WTC11 (cell line): ENCODE measurements around the gene TRAF3IP1. TPM values are rescaled to one million over a fixed set of nuclear protein-coding genes. Genes with fewer than 3 reads are reported as not detected.

ENCODE experiments used
- ATAC-seq: fragments of 200-7000 bp; cut with Tn5 transposase; 2 replicates; pipeline ENCODE4 v1.10.0; 2021; ENCODE audit warnings: mild to moderate bottlenecking, moderate library complexity
- CTCF ChIA-PET: fragments of 300-600 bp; sonication (Branson Sonifier 250); formaldehyde crosslinking; loops from one replicate; lab custom pipeline; 2021; ENCODE audit warnings: antibody characterized with exemption; lab: Charles Lee
- POLR2A ChIA-PET: fragments of 350-600 bp; sonication (Branson Sonifier 250); formaldehyde crosslinking; loops from one replicate; lab custom pipeline; 2021; ENCODE audit warnings: antibody characterized with exemption; lab: Charles Lee
- DNase-seq: peaks from one replicate; pipeline ENCODE4 v3.0.0; 2021; ENCODE audit warnings: low spot score
- H3K27ac Mint-ChIP-seq: 2 replicates; pipeline ENCODE4 v1.8.0; 2021; ENCODE audit warnings: mixed read lengths
- H3K27me3 Mint-ChIP-seq: 2 replicates; pipeline ENCODE4 v1.8.0; 2021; ENCODE audit warnings: low read depth, mild to moderate bottlenecking, moderate library complexity, mixed read lengths
- H3K36me3 Mint-ChIP-seq: 2 replicates; pipeline ENCODE4 v1.8.0; 2021; ENCODE audit warnings: mixed read lengths
- H3K4me1 Mint-ChIP-seq: 2 replicates; pipeline ENCODE4 v1.8.0; 2022; ENCODE audit warnings: mixed read lengths
- H3K4me3 Mint-ChIP-seq: 2 replicates; pipeline ENCODE4 v1.8.0; 2021; ENCODE audit warnings: mild to moderate bottlenecking, moderate library complexity, mixed read lengths
- H3K9me3 Mint-ChIP-seq: 2 replicates; pipeline ENCODE4 v1.8.0; 2021; ENCODE audit warnings: mixed read lengths
- CBFB ChIP-seq: sonication (generic); formaldehyde crosslinking; IDR thresholded peaks from 2 replicates; pipeline ENCODE4 v1.8.1; 2022; ENCODE audit warnings: mild to moderate bottlenecking, low read depth, missing genetic modification reagents
- CDX4 ChIP-seq: fragments of 250-450 bp; sonication (Bioruptor Pico); IDR thresholded peaks from 2 replicates; pipeline ENCODE4 v1.9.0; 2021; ENCODE audit warnings: moderate library complexity, mild to moderate bottlenecking, inconsistent platforms, borderline replicate concordance
- E2F1 ChIP-seq: sonication (generic); formaldehyde crosslinking; IDR thresholded peaks from 2 replicates; pipeline ENCODE4 v1.8.0; 2022; ENCODE audit warnings: mild to moderate bottlenecking, missing genetic modification reagents
- E2F4 ChIP-seq: sonication (generic); formaldehyde crosslinking; IDR thresholded peaks from 2 replicates; pipeline ENCODE4 v1.8.1; 2022; ENCODE audit warnings: low read depth, mild to moderate bottlenecking, moderate library complexity, missing genetic modification reagents, borderline replicate concordance
- FOXK1 ChIP-seq: sonication (generic); formaldehyde crosslinking; IDR thresholded peaks from 2 replicates; pipeline ENCODE4 v1.8.0; 2022; ENCODE audit warnings: mild to moderate bottlenecking, moderate library complexity, missing genetic modification reagents
- GRHL2 ChIP-seq: fragments of 250-450 bp; sonication (Bioruptor Pico); IDR thresholded peaks from 2 replicates; pipeline ENCODE4 v1.8.0; 2022; ENCODE audit warnings: mild to moderate bottlenecking, moderate library complexity; ENCODE audit not compliant: insufficient replicate concordance, severe bottlenecking
- GTF2I ChIP-seq: fragments of 250-450 bp; sonication (Bioruptor Pico); conservative IDR thresholded peaks from 2 replicates; pipeline ENCODE4 v1.4.0; 2021; ENCODE audit warnings: mild to moderate bottlenecking
- NFATC4 ChIP-seq: fragments of 250-450 bp; sonication (Bioruptor Pico); IDR thresholded peaks from 2 replicates; pipeline ENCODE4 v1.9.0; 2021; ENCODE audit warnings: mild to moderate bottlenecking
- NFYB ChIP-seq: sonication (generic); formaldehyde crosslinking; conservative IDR thresholded peaks from 2 replicates; pipeline ENCODE4 v1.8.0; 2022; ENCODE audit warnings: low read depth, missing genetic modification reagents
- SMAD3 ChIP-seq: sonication (generic); formaldehyde crosslinking; IDR thresholded peaks from 2 replicates; pipeline ENCODE4 v1.8.0; 2022; ENCODE audit warnings: missing genetic modification reagents, mild to moderate bottlenecking, borderline replicate concordance
- TEAD1 ChIP-seq: sonication (generic); formaldehyde crosslinking; IDR thresholded peaks from 2 replicates; pipeline ENCODE4 v1.8.0; 2022; ENCODE audit warnings: mild to moderate bottlenecking, missing genetic modification reagents
- ZMAT4 ChIP-seq: fragments of 250-450 bp; sonication (Bioruptor Pico); IDR thresholded peaks from 2 replicates; pipeline ENCODE4 v1.9.0; 2021; ENCODE audit warnings: mild to moderate bottlenecking
- ZNF138 ChIP-seq: sonication (generic); formaldehyde crosslinking; conservative IDR thresholded peaks from 2 replicates; pipeline ENCODE4 v1.8.1; 2022; ENCODE audit warnings: mild to moderate bottlenecking, moderate library complexity, missing genetic modification reagents
- ZNF416 ChIP-seq: fragments of 250-450 bp; sonication (Bioruptor Pico); IDR thresholded peaks from 2 replicates; pipeline ENCODE4 v1.9.0; 2021; ENCODE audit warnings: mild to moderate bottlenecking, inconsistent platforms
- ZNF423 ChIP-seq: fragments of 250-450 bp; sonication (Bioruptor Pico); IDR thresholded peaks from 2 replicates; pipeline ENCODE4 v2.1.2; 2022; ENCODE audit warnings: mild to moderate bottlenecking, moderate library complexity
- ZNF671 ChIP-seq: fragments of 250-450 bp; sonication (Bioruptor Pico); IDR thresholded peaks from 2 replicates; pipeline ENCODE4 v1.8.0; 2021; ENCODE audit warnings: mild to moderate bottlenecking
- total RNA-seq: library from RNA; stranded (reverse); gene quantifications from 3 replicates; pipeline ENCODE4 v1.2.3, GENCODE V29; 2021
- TF ChIP-seq, protein P1 (sequence below): sonication (generic); formaldehyde crosslinking; IDR thresholded peaks from 2 replicates; pipeline ENCODE4 v1.8.0; 2022; ENCODE audit warnings: mild to moderate bottlenecking, missing genetic modification reagents
- TF ChIP-seq, protein P2 (sequence below): sonication (generic); formaldehyde crosslinking; IDR thresholded peaks from 2 replicates; pipeline ENCODE4 v1.8.1; 2023; ENCODE audit warnings: mild to moderate bottlenecking, missing genetic modification reagents, borderline replicate concordance
- TF ChIP-seq, protein P3 (sequence below): sonication (generic); formaldehyde crosslinking; IDR thresholded peaks from 2 replicates; pipeline ENCODE4 v1.8.0; 2022; ENCODE audit warnings: mild to moderate bottlenecking, missing genetic modification reagents

TRAF3IP1 gene
- total RNA-seq, 1 experiment from 2014 or later = 18.7 TPM

DNA sequence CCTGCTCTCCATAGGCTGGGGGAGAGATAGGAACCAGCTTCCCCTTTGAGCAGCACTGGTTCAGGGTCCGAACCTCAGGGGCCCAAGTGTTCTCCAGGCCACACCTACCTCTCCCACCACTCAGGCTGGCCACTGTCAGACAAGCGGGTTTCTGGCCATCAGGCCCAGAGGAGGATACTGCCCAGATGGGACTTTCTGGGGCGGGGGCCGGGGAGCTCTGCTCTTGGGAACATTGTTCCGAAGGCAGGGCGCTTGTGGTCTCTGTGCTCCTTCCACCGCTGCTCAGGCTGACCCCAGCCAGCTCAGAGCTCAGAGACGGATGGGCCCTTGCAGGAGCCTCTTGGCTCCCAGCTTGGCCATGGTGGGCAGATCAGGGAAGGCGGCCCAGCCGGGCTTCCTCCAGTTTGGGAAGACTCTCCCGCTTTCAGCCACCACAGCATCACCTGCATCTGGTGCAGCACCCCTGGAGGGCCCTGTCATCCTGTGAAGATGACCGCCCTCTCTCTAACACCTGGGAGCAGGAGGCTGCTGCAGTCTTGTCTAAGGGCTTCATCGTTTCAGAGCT lies 5.2 kb upstream of the TRAF3IP1 start:
- Mint-ChIP-seq H3K4me1 (0 out of 2 replicates have a peak, but pooled peaks cover 3% of the 10 kb centered on the region), H3K4me3 (no peak overlapping the region), H3K27me3 (peaks cover 16% of the 10 kb centered on the region), H3K27ac (no peak overlapping the region), H3K36me3 (no peaks in the 10 kb centered on the region), H3K9me3 (no peaks in the 10 kb centered on the region)
- ChIA-PET CTCF (interaction anchor here (0.6 kb wide), 1 partner anchor 13 kb away, joined by 3 read pairs; no protein-coding TSS in a partner anchor), POLR2A (no interaction called here)
- no peak for DNase-seq
- no peak for TF ChIP-seq SMAD3 (CRISPR knock-in tag)
- TF ChIP-seq CDX4 (CRISPR knock-in tag) = no peak
- no peak for TF ChIP-seq GTF2I (CRISPR knock-in tag)
- TF ChIP-seq ZMAT4 = no peak
- no peak for TF ChIP-seq E2F4
- TF ChIP-seq, protein P1, sequence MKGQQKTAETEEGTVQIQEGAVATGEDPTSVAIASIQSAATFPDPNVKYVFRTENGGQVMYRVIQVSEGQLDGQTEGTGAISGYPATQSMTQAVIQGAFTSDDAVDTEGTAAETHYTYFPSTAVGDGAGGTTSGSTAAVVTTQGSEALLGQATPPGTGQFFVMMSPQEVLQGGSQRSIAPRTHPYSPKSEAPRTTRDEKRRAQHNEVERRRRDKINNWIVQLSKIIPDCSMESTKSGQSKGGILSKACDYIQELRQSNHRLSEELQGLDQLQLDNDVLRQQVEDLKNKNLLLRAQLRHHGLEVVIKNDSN (CRISPR knock-in tag) = no peak
- no peak for TF ChIP-seq ZNF423
- no peak for TF ChIP-seq TEAD1 (CRISPR knock-in tag)
- TF ChIP-seq, protein P2, sequence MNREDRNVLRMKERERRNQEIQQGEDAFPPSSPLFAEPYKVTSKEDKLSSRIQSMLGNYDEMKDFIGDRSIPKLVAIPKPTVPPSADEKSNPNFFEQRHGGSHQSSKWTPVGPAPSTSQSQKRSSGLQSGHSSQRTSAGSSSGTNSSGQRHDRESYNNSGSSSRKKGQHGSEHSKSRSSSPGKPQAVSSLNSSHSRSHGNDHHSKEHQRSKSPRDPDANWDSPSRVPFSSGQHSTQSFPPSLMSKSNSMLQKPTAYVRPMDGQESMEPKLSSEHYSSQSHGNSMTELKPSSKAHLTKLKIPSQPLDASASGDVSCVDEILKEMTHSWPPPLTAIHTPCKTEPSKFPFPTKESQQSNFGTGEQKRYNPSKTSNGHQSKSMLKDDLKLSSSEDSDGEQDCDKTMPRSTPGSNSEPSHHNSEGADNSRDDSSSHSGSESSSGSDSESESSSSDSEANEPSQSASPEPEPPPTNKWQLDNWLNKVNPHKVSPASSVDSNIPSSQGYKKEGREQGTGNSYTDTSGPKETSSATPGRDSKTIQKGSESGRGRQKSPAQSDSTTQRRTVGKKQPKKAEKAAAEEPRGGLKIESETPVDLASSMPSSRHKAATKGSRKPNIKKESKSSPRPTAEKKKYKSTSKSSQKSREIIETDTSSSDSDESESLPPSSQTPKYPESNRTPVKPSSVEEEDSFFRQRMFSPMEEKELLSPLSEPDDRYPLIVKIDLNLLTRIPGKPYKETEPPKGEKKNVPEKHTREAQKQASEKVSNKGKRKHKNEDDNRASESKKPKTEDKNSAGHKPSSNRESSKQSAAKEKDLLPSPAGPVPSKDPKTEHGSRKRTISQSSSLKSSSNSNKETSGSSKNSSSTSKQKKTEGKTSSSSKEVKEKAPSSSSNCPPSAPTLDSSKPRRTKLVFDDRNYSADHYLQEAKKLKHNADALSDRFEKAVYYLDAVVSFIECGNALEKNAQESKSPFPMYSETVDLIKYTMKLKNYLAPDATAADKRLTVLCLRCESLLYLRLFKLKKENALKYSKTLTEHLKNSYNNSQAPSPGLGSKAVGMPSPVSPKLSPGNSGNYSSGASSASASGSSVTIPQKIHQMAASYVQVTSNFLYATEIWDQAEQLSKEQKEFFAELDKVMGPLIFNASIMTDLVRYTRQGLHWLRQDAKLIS (CRISPR knock-in tag) = no peak
- TF ChIP-seq ZNF138 (CRISPR knock-in tag) = no peak
- no peak for TF ChIP-seq GRHL2 (CRISPR knock-in tag)
- ATAC-seq = no peak

DNA sequence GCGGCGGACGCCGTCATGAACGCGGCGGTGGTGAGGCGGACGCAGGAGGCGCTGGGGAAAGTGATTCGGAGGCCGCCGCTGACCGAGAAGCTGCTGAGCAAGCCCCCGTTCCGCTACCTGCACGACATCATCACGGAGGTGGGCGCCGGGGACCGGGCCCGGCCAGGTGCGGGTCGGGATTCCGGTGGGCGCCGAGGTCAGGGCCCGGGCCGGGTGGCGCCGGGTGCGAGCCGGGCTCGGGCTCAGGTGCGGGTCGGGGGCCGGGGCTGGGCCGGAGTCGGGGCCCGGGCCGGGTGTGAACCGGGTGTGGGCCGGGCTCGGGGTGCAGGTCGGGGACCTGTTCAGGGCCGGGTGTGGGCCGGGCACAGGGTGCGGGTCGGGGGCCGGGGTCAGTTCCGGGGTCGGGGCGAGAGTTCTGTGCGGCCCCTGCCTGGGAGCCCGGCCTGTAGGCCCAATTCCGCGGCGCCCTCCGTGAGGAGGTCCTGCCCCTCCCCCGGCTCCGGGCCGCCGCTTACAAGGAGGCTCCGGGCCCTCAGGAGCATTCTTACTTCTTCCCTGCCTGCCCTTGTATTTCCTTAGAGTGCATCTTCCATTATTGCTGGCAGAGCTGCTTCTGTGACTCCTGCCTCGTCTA lies 447 bp downstream of the TRAF3IP1 start:
- Mint-ChIP-seq H3K4me3 (peak overlapping the region; percentile 78), H3K27me3 (peaks cover 16% of the 10 kb centered on the region), H3K27ac (no peak overlapping the region), H3K36me3 (peaks cover 4% of the 10 kb centered on the region; the same call in 1 of the 2 replicates), H3K9me3 (no peaks in the 10 kb centered on the region), H3K4me1 (peaks cover 10% of the 10 kb centered on the region)
- DNase-seq (peak; percentile 36), ATAC-seq (peak; percentile 8)
- CTCF ChIA-PET = interaction anchor here (1.4 to 1.8 kb wide), 2 partner anchors 16 to 58 kb away, joined by 6 to 7 read pairs; no protein-coding TSS in a partner anchor
- POLR2A ChIA-PET = no interaction called here
- TF ChIP-seq E2F1 (CRISPR knock-in tag) (no peak), ZNF671 (CRISPR knock-in tag) (no peak), NFATC4 (CRISPR knock-in tag) (no peak), CBFB (no peak), FOXK1 (no peak), SMAD3 (CRISPR knock-in tag) (no peak), NFYB (0 out of 2 replicates have a peak, but pooled peaks have one; percentile 22), ZNF416 (CRISPR knock-in tag) (no peak)
- TF ChIP-seq, protein P3, sequence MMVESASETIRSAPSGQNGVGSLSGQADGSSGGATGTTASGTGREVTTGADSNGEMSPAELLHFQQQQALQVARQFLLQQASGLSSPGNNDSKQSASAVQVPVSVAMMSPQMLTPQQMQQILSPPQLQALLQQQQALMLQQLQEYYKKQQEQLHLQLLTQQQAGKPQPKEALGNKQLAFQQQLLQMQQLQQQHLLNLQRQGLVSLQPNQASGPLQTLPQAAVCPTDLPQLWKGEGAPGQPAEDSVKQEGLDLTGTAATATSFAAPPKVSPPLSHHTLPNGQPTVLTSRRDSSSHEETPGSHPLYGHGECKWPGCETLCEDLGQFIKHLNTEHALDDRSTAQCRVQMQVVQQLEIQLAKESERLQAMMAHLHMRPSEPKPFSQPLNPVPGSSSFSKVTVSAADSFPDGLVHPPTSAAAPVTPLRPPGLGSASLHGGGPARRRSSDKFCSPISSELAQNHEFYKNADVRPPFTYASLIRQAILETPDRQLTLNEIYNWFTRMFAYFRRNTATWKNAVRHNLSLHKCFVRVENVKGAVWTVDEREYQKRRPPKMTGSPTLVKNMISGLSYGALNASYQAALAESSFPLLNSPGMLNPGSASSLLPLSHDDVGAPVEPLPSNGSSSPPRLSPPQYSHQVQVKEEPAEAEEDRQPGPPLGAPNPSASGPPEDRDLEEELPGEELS = peak; percentile 18; the same call in 1 of the 2 replicates
